Keratinocyte (primary cell): ENCODE results near the gene B3GAT1. TPM values are rescaled to one million over a fixed set of nuclear protein-coding genes. Genes with fewer than 3 reads are reported as not detected.

Experiments
- DNase-seq: peaks from one replicate; pipeline ENCODE4 v3.0.0-alpha.2; 2011; ENCODE audit warnings: low read depth, missing footprints, low spot score
- FAIRE-seq: peaks from 2 replicates; lab custom pipeline; 2011; peaks lifted over from hg19 to GRCh38; lab: Jason Lieb, UNC
- H2AFZ ChIP-seq: 2 replicates; pipeline ENCODE4 v1.6.0; 2012; ENCODE audit warnings: low read length, control low read depth, inconsistent platforms; ENCODE audit not compliant: control insufficient read depth
- H3K27ac ChIP-seq: 2 replicates; pipeline ENCODE4 v1.5.1; 2011; ENCODE audit warnings: low read length; ENCODE audit not compliant: control insufficient read depth, insufficient read depth
- H3K27me3 ChIP-seq: 3 replicates; pipeline ENCODE4 v1.6.0; 2011; ENCODE audit warnings: low read length; ENCODE audit not compliant: control insufficient read depth, insufficient read depth; ENCODE audit errors: extremely low read depth
- H3K36me3 ChIP-seq, 2 experiments: 2 replicates in 1 of 2; 3 replicates in 1 of 2; pipeline ENCODE4 v1.5.1; 2011; ENCODE audit warnings: low read length in 2 of 2, mild to moderate bottlenecking in 1 of 2; ENCODE audit not compliant: control insufficient read depth in 2 of 2, insufficient read depth in 2 of 2; ENCODE audit errors: extremely low read depth in 1 of 2
- H3K4me1 ChIP-seq: 3 replicates; pipeline ENCODE4 v1.5.1; 2011; ENCODE audit warnings: low read length; ENCODE audit not compliant: control insufficient read depth, insufficient read depth; ENCODE audit errors: extremely low read depth
- H3K4me2 ChIP-seq: 3 replicates; pipeline ENCODE4 v1.6.0; 2011; ENCODE audit warnings: low read depth, low read length; ENCODE audit not compliant: control insufficient read depth, insufficient read depth; ENCODE audit errors: extremely low read depth
- H3K4me3 ChIP-seq, 3 experiments: fragments of 200-600 bp in 1 of 3; sonication (generic) in 1 of 3; 2 replicates in 2 of 3; 3 replicates in 1 of 3; pipeline ENCODE4 v1.5.1; 2011 to 2016; ENCODE audit warnings: low read length in 3 of 3, mild to moderate bottlenecking in 3 of 3, control low read depth in 2 of 3, inconsistent platforms in 1 of 3, low read depth in 1 of 3, mixed read lengths in 1 of 3, mixed run types in 1 of 3, moderate library complexity in 1 of 3; ENCODE audit not compliant: control insufficient read depth in 2 of 3, insufficient read depth in 2 of 3; ENCODE audit errors: extremely low read depth in 1 of 3
- H3K79me2 ChIP-seq: 2 replicates; pipeline ENCODE4 v1.6.0; 2012; ENCODE audit warnings: low read length; ENCODE audit not compliant: control insufficient read depth, insufficient read depth
- H3K9ac ChIP-seq: 3 replicates; pipeline ENCODE4 v1.6.0; 2011; ENCODE audit warnings: low read length; ENCODE audit not compliant: control insufficient read depth, insufficient read depth; ENCODE audit errors: extremely low read depth
- H3K9me1 ChIP-seq: 3 replicates; pipeline ENCODE4 v1.6.0; 2011; ENCODE audit warnings: low read length; ENCODE audit not compliant: control insufficient read depth, insufficient read depth; ENCODE audit errors: extremely low read depth
- H3K9me3 ChIP-seq: 2 replicates; pipeline ENCODE4 v1.5.1; 2012; ENCODE audit warnings: low read depth, low read length; ENCODE audit not compliant: control insufficient read depth
- H4K20me1 ChIP-seq: 3 replicates; pipeline ENCODE4 v1.6.0; 2011; ENCODE audit warnings: low read length; ENCODE audit not compliant: control insufficient read depth, insufficient read depth; ENCODE audit errors: extremely low read depth
- CTCF ChIP-seq, 3 experiments: IDR thresholded peaks in 1 of 3; conservative IDR thresholded peaks in 1 of 3; optimal IDR thresholded peaks in 1 of 3; 2 replicates in 2 of 3; 3 replicates in 1 of 3; pipeline versions ENCODE3 to v1.5.1; 2011; ENCODE audit warnings: low read length in 3 of 3, mild to moderate bottlenecking in 3 of 3, moderate library complexity in 2 of 3, control low read depth in 1 of 3, inconsistent platforms in 1 of 3; ENCODE audit not compliant: insufficient read depth in 2 of 3; ENCODE audit errors: extremely low read depth in 1 of 3
- EZH2 ChIP-seq: IDR thresholded peaks from one replicate; pipeline ENCODE4 v1.6.1; 2012; ENCODE audit warnings: inconsistent platforms, mild to moderate bottlenecking, low read length, moderate library complexity
- dilution Hi-C: fragments of 300-500 bp; cut with MboI; formaldehyde crosslinking; loops from one replicate; pipeline ENCODE4 v1.7.0; 2020; ENCODE audit warnings: low sequenced_read_pairs; ENCODE audit not compliant: extremely low pct_ligation_motif_present
- polyA plus RNA-seq, 5 experiments: library from polyadenylated mRNA; depleted of rRNA in 3 of 5; stranded (reverse) in 3 of 5; stranded (forward) in 1 of 5; unstranded in 1 of 5; fragments of >200 nt; gene quantifications; 1 replicate in 1 of 5; 2 replicates in 3 of 5; 3 replicates in 1 of 5; pipeline versions ENCODE4 v1.2.1 to v1.2.3, GENCODE V29; 2011 to 2012; ENCODE audit warnings: missing spikeins in 2 of 5, low read depth in 1 of 5, low replicate concordance in 1 of 5

Gene B3GAT1
- polyA plus RNA-seq, 1 donor (not counting 4 experiments of a cell fraction or from before 2014, with no cell fraction given) = 0.04 TPM

DNA sequence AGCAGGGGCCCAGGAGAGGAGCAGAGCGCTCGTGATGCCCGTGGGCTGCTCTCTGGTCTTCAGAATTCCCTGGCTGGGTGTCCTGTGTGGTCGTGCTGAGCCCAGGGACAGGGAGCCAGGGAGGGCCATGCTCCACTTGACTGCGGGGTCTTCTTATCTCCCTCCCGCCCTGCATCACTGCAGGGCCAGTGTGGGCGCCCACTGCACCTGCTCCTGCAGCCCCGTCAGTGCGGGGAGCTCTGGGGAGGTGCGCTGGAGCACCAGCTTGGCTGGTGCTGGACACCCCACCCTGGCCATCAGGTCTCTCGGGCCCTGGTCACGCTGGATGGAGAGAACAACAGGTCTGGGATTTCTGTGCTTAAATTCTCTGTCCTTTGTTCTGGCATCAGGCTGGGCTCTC, 31.8 kb downstream of the B3GAT1 start:
- no peaks in the 10 kb centered on the region for H3K36me3 ChIP-seq
- dilution Hi-C loops = no loop called here
- no peak for DNase-seq
- no peaks in the 10 kb centered on the region for H4K20me1 ChIP-seq
- H2AFZ ChIP-seq = no peak overlapping the region
- no peaks in the 10 kb centered on the region for H3K9me3 ChIP-seq
- H3K9me1 ChIP-seq = no peaks in the 10 kb centered on the region
- TF ChIP-seq EZH2 (no peak), CTCF (optimal IDR thresholded peaks at IDR 0.05 in 1 of 3, IDR thresholded peaks at IDR 0.05 in 1 of 3, conservative IDR thresholded peaks at IDR 0.05 in 1 of 3; ENCODE audit: extremely low read depth in 1 of 3, insufficient read depth in 2 of 3, low read length in 3 of 3) (no peak)
- H3K4me2 ChIP-seq = no peak overlapping the region
- peaks cover 9% of the 10 kb centered on the region for H3K27me3 ChIP-seq
- H3K4me3 ChIP-seq = no peak overlapping the region
- no peaks in the 10 kb centered on the region for H3K4me1 ChIP-seq
- no peak overlapping the region for H3K9ac ChIP-seq
- H3K79me2 ChIP-seq = no peaks in the 10 kb centered on the region
- FAIRE-seq = no peak
- no peak overlapping the region for H3K27ac ChIP-seq

DNA sequence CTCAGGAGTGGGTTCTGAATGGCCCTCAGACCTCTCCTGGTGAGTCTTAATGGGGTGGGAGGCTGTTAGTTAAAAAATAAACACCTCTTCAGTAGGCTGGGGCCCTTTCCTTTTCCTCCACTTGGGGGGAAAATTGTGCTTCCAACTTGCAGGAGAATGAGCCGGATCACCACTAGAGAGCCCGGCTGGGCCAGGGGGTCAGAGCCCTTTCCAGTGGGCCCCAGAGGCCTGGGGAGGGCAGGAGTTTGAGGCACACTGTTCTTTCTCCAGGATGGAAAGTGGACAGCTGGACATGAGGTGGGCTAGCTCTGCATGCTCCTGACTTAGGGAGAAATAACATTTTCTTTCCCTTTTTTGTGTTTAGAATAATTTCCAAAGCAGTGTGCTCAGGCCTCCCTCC, 32.8 kb downstream of the B3GAT1 start:
- Histone ChIP-seq H2AFZ (no peak overlapping the region), H3K79me2 (no peaks in the 10 kb centered on the region), H3K9me1 (no peaks in the 10 kb centered on the region), H3K4me1 (no peaks in the 10 kb centered on the region), H3K27me3 (no peaks in the 10 kb centered on the region), H4K20me1 (no peaks in the 10 kb centered on the region), H3K4me3 (no peak overlapping the region), H3K27ac (no peak overlapping the region), H3K9me3 (no peaks in the 10 kb centered on the region), H3K4me2 (no peak overlapping the region), H3K36me3 (no peaks in the 10 kb centered on the region), H3K9ac (no peak overlapping the region)
- DNase-seq (no peak), FAIRE-seq (no peak)
- TF ChIP-seq CTCF (optimal IDR thresholded peaks at IDR 0.05 in 1 of 3, IDR thresholded peaks at IDR 0.05 in 1 of 3, conservative IDR thresholded peaks at IDR 0.05 in 1 of 3; ENCODE audit: extremely low read depth in 1 of 3, insufficient read depth in 2 of 3, low read length in 3 of 3) (no peak), EZH2 (no peak)
- dilution Hi-C loops = no loop called here
